Fibroblast of pulmonary artery (primary cell): ENCODE data around the gene STK38L.
"Not testable (repeated sequence)": the region's sequence is repeated elsewhere in the genome, so short reads cannot be mapped to it uniquely, and the experiment has no call there.

Experiments used
- DNase-seq: peaks from one replicate; pipeline ENCODE4 v3.0.0-alpha.2; 2010; ENCODE audit warnings: low read depth
- H3K4me3 ChIP-seq: replicated peaks from 2 replicates; pipeline ENCODE4 v1.5.1; 2011; ENCODE audit warnings: low read depth, mild to moderate bottlenecking, control low read depth, low read length, moderate library complexity
- TF ChIP-seq, protein P1 (sequence below): IDR thresholded peaks from 2 replicates; pipeline ENCODE4 v1.5.1; 2011; ENCODE audit warnings: mild to moderate bottlenecking, control low read depth, low read length, inconsistent platforms; ENCODE audit errors: missing control alignments

Gene STK38L

DNA sequence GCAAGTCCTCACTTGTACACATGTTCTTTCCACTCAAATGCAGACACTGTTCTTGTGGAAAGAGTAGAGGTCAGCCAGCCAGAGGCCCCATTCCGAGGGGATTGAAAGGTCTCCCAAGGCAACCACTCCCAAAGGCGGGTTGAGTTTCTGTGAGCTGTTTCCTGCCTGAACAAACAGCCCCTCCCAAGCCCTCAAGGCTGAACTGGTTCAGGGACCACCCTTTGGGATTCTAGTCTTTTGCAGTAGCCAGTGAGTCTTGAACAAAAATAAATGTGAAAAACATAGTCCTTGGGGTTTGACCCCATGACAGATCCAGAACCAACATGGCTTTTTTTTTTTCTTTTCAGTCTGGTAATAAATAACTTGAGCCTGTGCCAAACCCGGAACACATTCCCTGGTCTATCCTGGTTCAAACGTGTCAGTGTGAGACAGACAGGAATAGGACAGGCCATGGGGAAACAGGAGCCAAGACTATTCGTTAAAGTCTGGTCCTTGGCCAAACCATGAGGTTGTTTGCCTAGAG is 17.6 kb upstream of the STK38L start:
- DNase-seq = no peak
- no peak overlapping the region for H3K4me3 ChIP-seq
- TF ChIP-seq, protein P1, sequence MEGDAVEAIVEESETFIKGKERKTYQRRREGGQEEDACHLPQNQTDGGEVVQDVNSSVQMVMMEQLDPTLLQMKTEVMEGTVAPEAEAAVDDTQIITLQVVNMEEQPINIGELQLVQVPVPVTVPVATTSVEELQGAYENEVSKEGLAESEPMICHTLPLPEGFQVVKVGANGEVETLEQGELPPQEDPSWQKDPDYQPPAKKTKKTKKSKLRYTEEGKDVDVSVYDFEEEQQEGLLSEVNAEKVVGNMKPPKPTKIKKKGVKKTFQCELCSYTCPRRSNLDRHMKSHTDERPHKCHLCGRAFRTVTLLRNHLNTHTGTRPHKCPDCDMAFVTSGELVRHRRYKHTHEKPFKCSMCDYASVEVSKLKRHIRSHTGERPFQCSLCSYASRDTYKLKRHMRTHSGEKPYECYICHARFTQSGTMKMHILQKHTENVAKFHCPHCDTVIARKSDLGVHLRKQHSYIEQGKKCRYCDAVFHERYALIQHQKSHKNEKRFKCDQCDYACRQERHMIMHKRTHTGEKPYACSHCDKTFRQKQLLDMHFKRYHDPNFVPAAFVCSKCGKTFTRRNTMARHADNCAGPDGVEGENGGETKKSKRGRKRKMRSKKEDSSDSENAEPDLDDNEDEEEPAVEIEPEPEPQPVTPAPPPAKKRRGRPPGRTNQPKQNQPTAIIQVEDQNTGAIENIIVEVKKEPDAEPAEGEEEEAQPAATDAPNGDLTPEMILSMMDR = no peak

DNA sequence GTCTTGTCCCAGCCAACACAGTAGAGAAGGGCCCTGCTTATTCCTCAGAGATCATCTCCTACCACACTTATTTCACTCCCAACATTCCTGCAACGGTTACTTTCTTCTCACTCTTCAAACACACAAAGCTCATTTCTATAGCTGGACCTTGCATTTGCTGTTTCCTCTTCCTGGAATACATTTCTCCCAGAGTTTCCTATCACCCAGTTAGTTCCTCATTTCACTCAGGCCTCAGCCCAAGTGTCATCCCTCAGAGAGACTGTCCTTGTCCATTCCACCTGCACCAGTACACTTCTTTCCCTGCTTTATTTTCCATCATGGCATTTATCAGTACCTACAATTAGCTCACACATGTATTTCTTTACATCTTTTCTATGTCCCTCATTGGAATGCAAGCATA is 14.7 kb upstream of the STK38L start:
- TF ChIP-seq, protein P1 = no peak
- no peak for DNase-seq

GRCh38 chr12:27231374-27231773 is 12.7 kb upstream of the STK38L start:
- not testable (repeated sequence) for DNase-seq, H3K4me3 ChIP-seq

More for the DNA sequence above, 14.7 kb upstream of the STK38L start:
- H3K4me3 ChIP-seq = no peak overlapping the region

- no peak for DNase-seq
- TF ChIP-seq, protein P1 = no peak
- H3K4me3 ChIP-seq = no peak overlapping the region
Measured at GRCh38 chr12:27233814-27234213, 10.3 kb upstream of the STK38L start.

DNA sequence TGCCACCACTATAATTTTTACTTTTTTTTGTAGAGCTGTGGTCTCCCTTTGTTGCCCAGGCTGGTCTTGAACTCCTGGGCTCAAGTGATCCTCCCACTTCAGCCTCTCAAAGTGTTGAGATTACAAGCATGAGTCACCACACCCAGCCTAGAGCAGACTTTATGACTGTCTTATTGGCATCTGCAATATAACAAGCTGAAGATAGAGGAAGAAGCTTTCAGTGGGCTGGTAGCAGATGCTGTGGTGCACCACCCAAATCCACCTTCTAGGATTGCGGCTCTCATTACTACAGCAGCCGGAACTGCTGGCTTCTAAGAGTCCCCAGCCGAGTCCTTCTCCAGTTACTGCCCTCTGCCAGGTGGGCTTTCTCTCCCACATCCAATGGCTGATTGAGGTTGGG is 7.6 kb upstream of the STK38L start:
- no peak overlapping the region for H3K4me3 ChIP-seq
- TF ChIP-seq, protein P1 = no peak
- peak; percentile 31 for DNase-seq

- TF ChIP-seq, protein P1 = no peak
- peak; percentile 29 for DNase-seq
- H3K4me3 ChIP-seq = no peak overlapping the region
Measured at GRCh38 chr12:27237790-27238771, 6.0 kb upstream of the STK38L start.

GRCh38 chr12:27243006-27243405 is 1.1 kb upstream of the STK38L start:
- TF ChIP-seq, protein P1 = no peak
- DNase-seq = no peak
- H3K4me3 ChIP-seq = no peak overlapping the region
